GM12878 (cell line): ENCODE measurements around the gene FBXL15. TPM values are rescaled to one million over a fixed set of nuclear protein-coding genes. Genes with fewer than 3 reads are reported as not detected.

Source experiments
- ATAC-seq: fragments of 200-7000 bp; cut with Tn5 transposase; 3 replicates; pipeline ENCODE4 v1.9.1; 2020; ENCODE audit warnings: mild to moderate bottlenecking, moderate library complexity
- BruUV-seq: library from RNA; stranded (reverse); fragments of 400-500 nt; replicated peaks from 2 replicates; lab custom pipeline; 2021; lab: Mats Ljungman, UMichigan
- CTCF ChIA-PET: fragments of 300-600 bp; sonication (Branson Sonifier 250); formaldehyde crosslinking; extraction: SDS; loops from one replicate; lab custom pipeline; 2021; ENCODE audit warnings: inconsistent platforms; lab: Yijun Ruan, JAX
- POLR2A ChIA-PET: fragments of 350-600 bp; formaldehyde crosslinking; extraction: SDS; loops from one replicate; lab custom pipeline; 2021; ENCODE audit warnings: inconsistent platforms; lab: Charles Lee
- RAD21 ChIA-PET: fragments of 300-600 bp; sonication (Branson Sonifier 250); formaldehyde crosslinking; loops from one replicate; lab custom pipeline; 2023; ENCODE audit warnings: antibody characterized with exemption; ENCODE audit not compliant: unreplicated experiment; lab: Charles Lee
- SMC1A ChIA-PET: fragments of 300-600 bp; sonication (Branson Sonifier 250); formaldehyde crosslinking; loops from one replicate; lab custom pipeline; 2023; ENCODE audit not compliant: unreplicated experiment, uncharacterized antibody; lab: Charles Lee
- DNase-seq: peaks from one replicate; pipeline ENCODE4 v3.0.0-alpha.2; 2011; ENCODE audit warnings: low read depth, low spot score
- FAIRE-seq: peaks from 3 replicates; lab custom pipeline; 2011; peaks lifted over from hg19 to GRCh38; lab: Jason Lieb, UNC
- H2AFZ ChIP-seq: 2 replicates; pipeline ENCODE4 v1.6.0; 2011; ENCODE audit warnings: low read depth, low read length, control low read depth; ENCODE audit not compliant: control insufficient read depth
- H3K27ac ChIP-seq: 2 replicates; pipeline ENCODE4 v1.5.1; 2011; ENCODE audit warnings: control low read depth; ENCODE audit not compliant: control insufficient read depth, insufficient read depth
- H3K27me3 ChIP-seq, 2 experiments: replicated peaks in 1 of 2; 2 replicates each; pipeline versions ENCODE4 v1.6.0 to v1.6.1; 2011; ENCODE audit warnings: low read length in 1 of 2; ENCODE audit not compliant: control insufficient read depth in 2 of 2, insufficient read depth in 2 of 2
- H3K36me3 ChIP-seq, 2 experiments: 2 replicates each; pipeline ENCODE4 v1.5.1; 2011; ENCODE audit warnings: low read length in 1 of 2; ENCODE audit not compliant: control insufficient read depth in 2 of 2, insufficient read depth in 2 of 2
- H3K4me1 ChIP-seq: 2 replicates; pipeline ENCODE4 v1.6.1; 2011; ENCODE audit warnings: mild to moderate bottlenecking, low read length, moderate library complexity, mixed read lengths; ENCODE audit not compliant: control insufficient read depth, insufficient read depth
- H3K4me2 ChIP-seq: 2 replicates; pipeline ENCODE4 v1.6.0; 2011; ENCODE audit warnings: control low read depth; ENCODE audit not compliant: control insufficient read depth, insufficient read depth
- H3K4me3 ChIP-seq: fragments of 200-600 bp; sonication (generic); 2 replicates; pipeline ENCODE4 v1.5.1; 2016
- H3K79me2 ChIP-seq: 2 replicates; pipeline ENCODE4 v1.6.0; 2011; ENCODE audit warnings: low read length; ENCODE audit not compliant: control insufficient read depth, insufficient read depth
- H3K9ac ChIP-seq: 2 replicates; pipeline ENCODE4 v1.8.0; 2011; ENCODE audit warnings: low read length, control low read depth, mixed read lengths; ENCODE audit not compliant: control insufficient read depth, insufficient read depth
- H3K9me3 ChIP-seq: replicated peaks from 3 replicates; pipeline ENCODE4 v1.5.1; 2011; ENCODE audit warnings: mild to moderate bottlenecking, low read length; ENCODE audit not compliant: control insufficient read depth, insufficient read depth
- H4K20me1 ChIP-seq: 2 replicates; pipeline ENCODE4 v1.6.0; 2011; ENCODE audit not compliant: control insufficient read depth, insufficient read depth
- CEBPB ChIP-seq, 2 experiments: fragments of 150-350 bp in 1 of 2; IDR thresholded peaks; 2 replicates each; pipeline ENCODE4 v1.6.1; 2012 to 2014; ENCODE audit warnings: low read depth in 2 of 2, low read length in 2 of 2, borderline replicate concordance in 1 of 2, inconsistent platforms in 1 of 2
- DPF2 ChIP-seq: fragments of 450-650 bp; IDR thresholded peaks from 2 replicates; pipeline ENCODE4 v1.6.1; 2017; ENCODE audit warnings: mild to moderate bottlenecking
- EGR1 ChIP-seq, 2 experiments: IDR thresholded peaks; 1 replicate in 1 of 2; 2 replicates in 1 of 2; pipeline ENCODE4 v1.6.1; 2011 to 2012; ENCODE audit warnings: low read depth in 2 of 2, low read length in 2 of 2, borderline replicate concordance in 1 of 2, mild to moderate bottlenecking in 1 of 2, moderate library complexity in 1 of 2
- ETV6 ChIP-seq, 2 experiments: fragments of 450-650 bp in 1 of 2; IDR thresholded peaks in 1 of 2; conservative IDR thresholded peaks in 1 of 2; 2 replicates each; pipeline ENCODE4 v1.6.1; 2014; ENCODE audit warnings: antibody characterized with exemption in 1 of 2, borderline replicate concordance in 1 of 2, low read depth in 1 of 2, mild to moderate bottlenecking in 1 of 2, moderate library complexity in 1 of 2
- MEF2A ChIP-seq: IDR thresholded peaks from 2 replicates; pipeline ENCODE4 v1.6.1; 2011; ENCODE audit warnings: low read depth, mild to moderate bottlenecking, low read length, moderate library complexity; ENCODE audit not compliant: insufficient read depth
- RCOR1 ChIP-seq: conservative IDR thresholded peaks from 2 replicates; pipeline ENCODE4 v1.6.1; 2012; ENCODE audit warnings: low read depth, low read length, improper control_type of control experiment
- SMAD5 ChIP-seq: IDR thresholded peaks from 2 replicates; pipeline ENCODE4 v1.6.1; 2016; ENCODE audit warnings: antibody characterized with exemption, low read depth
- SREBF2 ChIP-seq: IDR thresholded peaks from 2 replicates; pipeline ENCODE4 v1.6.1; 2012; ENCODE audit warnings: mild to moderate bottlenecking, low read length
- STAT1 ChIP-seq: fragments of 450-650 bp; conservative IDR thresholded peaks from 2 replicates; pipeline ENCODE4 v1.6.1; 2014; ENCODE audit warnings: antibody characterized with exemption, mild to moderate bottlenecking
- SUZ12 ChIP-seq: fragments of 200-600 bp; sonication (generic); IDR thresholded peaks from one replicate; pipeline ENCODE4 v1.6.1; 2018; ENCODE audit warnings: antibody characterized with exemption, mild to moderate bottlenecking; ENCODE audit not compliant: unreplicated experiment
- TARDBP ChIP-seq: IDR thresholded peaks from 2 replicates; pipeline ENCODE4 v1.6.1; 2016; ENCODE audit warnings: borderline replicate concordance
- TCF3 ChIP-seq: IDR thresholded peaks from 2 replicates; pipeline ENCODE4 v1.6.1; 2012; ENCODE audit warnings: low read depth, mild to moderate bottlenecking, low read length, borderline replicate concordance; ENCODE audit not compliant: insufficient read depth
- WGBS: methylation state at CpG from one replicate; pipeline ENCODE4 v1.1.6; 2016; ENCODE audit warnings: low lambda C conversion rate; ENCODE audit not compliant: insufficient replicate concordance, insufficient coverage; ENCODE audit errors: missing lambda C conversion rate; 5-methylcytosine and 5-hydroxymethylcytosine counted together
- in situ Hi-C: fragments of 300-500 bp; cut with MboI; formaldehyde crosslinking; loops from 9 replicates; pipeline ENCODE4 v1.14.3; 2018; ENCODE audit warnings: mixed read lengths
- intact Hi-C: fragments of 100-400 bp; cut with micrococcal nuclease; formaldehyde crosslinking; loops from one replicate; pipeline ENCODE4 v1.14.2; 2022; ENCODE audit not compliant: unreplicated experiment
- polyA plus RNA-seq, 11 experiments: library from polyadenylated mRNA; depleted of rRNA in 4 of 11; unstranded in 6 of 11; stranded (reverse) in 5 of 11; fragments of >200 nt; fragmentation: Nextera tagmentation in 4 of 11; fragmentation: Illumina TruSeq in 1 of 11; extraction: Ambion mirVana in 4 of 11; extraction: Trizol in 1 of 11; gene quantifications; 1 replicate in 1 of 11; 2 replicates in 10 of 11; pipeline versions ENCODE4 v1.2.1 to v1.2.3, GENCODE V29; 2011 to 2016; ENCODE audit warnings: inconsistent platforms in 2 of 11, missing spikeins in 2 of 11, low read depth in 1 of 11
- total RNA-seq, 4 experiments: library from RNA; depleted of rRNA in 3 of 4; stranded (reverse); fragments of >200 nt in 3 of 4; fragmentation: Illumina TruSeq in 1 of 4; extraction: Trizol in 1 of 4; gene quantifications; 2 replicates each; pipeline versions ENCODE4 v1.2.1 to v1.2.3, GENCODE V29; 2013 to 2021
- TF ChIP-seq, protein P1 (sequence below): fragments of 450-650 bp; IDR thresholded peaks from 2 replicates; pipeline ENCODE4 v1.6.1; 2018; ENCODE audit warnings: mild to moderate bottlenecking, low read depth, moderate library complexity; ENCODE audit not compliant: partially characterized antibody
- TF ChIP-seq, protein P2 (sequence below): IDR thresholded peaks from 2 replicates; pipeline ENCODE4 v1.6.1; 2012; ENCODE audit warnings: low read depth, low read length, improper control_type of control experiment
- TF ChIP-seq, protein P3 (sequence below): IDR thresholded peaks from 2 replicates; pipeline ENCODE4 v1.6.1; 2012; ENCODE audit warnings: low read depth, low read length, improper control_type of control experiment

Gene FBXL15
- total and polyA plus RNA-seq, 10 of the 15 experiments (the other 5 are each of a cell fraction or from before 2014, with no cell fraction given): 0.13 to 21.3 (median 7.9) TPM

- TF ChIP-seq SREBF2: no peak
- TF ChIP-seq DPF2: no peak
- no peak for TF ChIP-seq ETV6 (conservative IDR thresholded peaks at IDR 0.05 in 1 of 2, IDR thresholded peaks at IDR 0.05 in 1 of 2; ENCODE audit: borderline replicate concordance in 1 of 2, low read depth in 1 of 2)
- TF ChIP-seq EGR1 (IDR thresholded peaks at IDR 0.05; ENCODE audit: borderline replicate concordance in 1 of 2, low read depth in 2 of 2, low read length in 2 of 2): no peak
- TF ChIP-seq TARDBP: no peak
- no peak for TF ChIP-seq SUZ12
- TF ChIP-seq, protein P1, sequence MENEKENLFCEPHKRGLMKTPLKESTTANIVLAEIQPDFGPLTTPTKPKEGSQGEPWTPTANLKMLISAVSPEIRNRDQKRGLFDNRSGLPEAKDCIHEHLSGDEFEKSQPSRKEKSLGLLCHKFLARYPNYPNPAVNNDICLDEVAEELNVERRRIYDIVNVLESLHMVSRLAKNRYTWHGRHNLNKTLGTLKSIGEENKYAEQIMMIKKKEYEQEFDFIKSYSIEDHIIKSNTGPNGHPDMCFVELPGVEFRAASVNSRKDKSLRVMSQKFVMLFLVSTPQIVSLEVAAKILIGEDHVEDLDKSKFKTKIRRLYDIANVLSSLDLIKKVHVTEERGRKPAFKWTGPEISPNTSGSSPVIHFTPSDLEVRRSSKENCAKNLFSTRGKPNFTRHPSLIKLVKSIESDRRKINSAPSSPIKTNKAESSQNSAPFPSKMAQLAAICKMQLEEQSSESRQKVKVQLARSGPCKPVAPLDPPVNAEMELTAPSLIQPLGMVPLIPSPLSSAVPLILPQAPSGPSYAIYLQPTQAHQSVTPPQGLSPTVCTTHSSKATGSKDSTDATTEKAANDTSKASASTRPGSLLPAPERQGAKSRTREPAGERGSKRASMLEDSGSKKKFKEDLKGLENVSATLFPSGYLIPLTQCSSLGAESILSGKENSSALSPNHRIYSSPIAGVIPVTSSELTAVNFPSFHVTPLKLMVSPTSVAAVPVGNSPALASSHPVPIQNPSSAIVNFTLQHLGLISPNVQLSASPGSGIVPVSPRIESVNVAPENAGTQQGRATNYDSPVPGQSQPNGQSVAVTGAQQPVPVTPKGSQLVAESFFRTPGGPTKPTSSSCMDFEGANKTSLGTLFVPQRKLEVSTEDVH: no peak
- TF ChIP-seq MEF2A: no peak
- TF ChIP-seq TCF3: no peak
- TF ChIP-seq RCOR1: no peak
- TF ChIP-seq, all 136 proteins: peak for 0
Observed at GRCh38 chr10:102463983-102464382, 43.3 kb downstream of the FBXL15 start (continued).

- intact Hi-C loops (no loop called here), in situ Hi-C loops (no loop called here)
- WGBS: 63% methylated on average over 3 of the region's 3 CpGs
- ChIA-PET SMC1A (no interaction called here), RAD21 (no interaction called here), CTCF (interaction anchor here (1.4 kb wide), 1 partner anchor 235 kb away, joined by 3 read pairs; no protein-coding TSS in a partner anchor), POLR2A (interaction anchor here (0.7 kb wide), 1 partner anchor 11 kb away, joined by 4 read pairs; no protein-coding TSS in a partner anchor)
- FAIRE-seq (no peak), ATAC-seq (no peak), DNase-seq (no peak)
- no peak overlapping the region for H3K4me3 ChIP-seq
- peaks cover 16% of the 10 kb centered on the region for H3K4me1 ChIP-seq
- no peak overlapping the region for H3K27ac ChIP-seq
- H3K9ac ChIP-seq: no peak overlapping the region
- H3K27me3 ChIP-seq: no peaks in the 10 kb centered on the region
- H4K20me1 ChIP-seq: no peaks in the 10 kb centered on the region
- no peak overlapping the region for H2AFZ ChIP-seq
- H3K9me3 ChIP-seq: no peaks in the 10 kb centered on the region
- TF ChIP-seq SMAD5 (no peak), RCOR1 (no peak), CEBPB (IDR thresholded peaks at IDR 0.05; ENCODE audit: borderline replicate concordance in 1 of 2, low read depth in 2 of 2, low read length in 2 of 2) (no peak), STAT1 (no peak)
- TF ChIP-seq, protein P2, sequence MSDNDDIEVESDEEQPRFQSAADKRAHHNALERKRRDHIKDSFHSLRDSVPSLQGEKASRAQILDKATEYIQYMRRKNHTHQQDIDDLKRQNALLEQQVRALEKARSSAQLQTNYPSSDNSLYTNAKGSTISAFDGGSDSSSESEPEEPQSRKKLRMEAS: no peak
- TF ChIP-seq, protein P3, sequence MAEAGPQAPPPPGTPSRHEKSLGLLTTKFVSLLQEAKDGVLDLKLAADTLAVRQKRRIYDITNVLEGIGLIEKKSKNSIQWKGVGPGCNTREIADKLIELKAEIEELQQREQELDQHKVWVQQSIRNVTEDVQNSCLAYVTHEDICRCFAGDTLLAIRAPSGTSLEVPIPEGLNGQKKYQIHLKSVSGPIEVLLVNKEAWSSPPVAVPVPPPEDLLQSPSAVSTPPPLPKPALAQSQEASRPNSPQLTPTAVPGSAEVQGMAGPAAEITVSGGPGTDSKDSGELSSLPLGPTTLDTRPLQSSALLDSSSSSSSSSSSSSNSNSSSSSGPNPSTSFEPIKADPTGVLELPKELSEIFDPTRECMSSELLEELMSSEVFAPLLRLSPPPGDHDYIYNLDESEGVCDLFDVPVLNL: no peak
- BruUV-seq: no TSS peak
- H3K36me3 ChIP-seq: no peaks in the 10 kb centered on the region
- H3K79me2 ChIP-seq: no peaks in the 10 kb centered on the region
- no peak overlapping the region for H3K4me2 ChIP-seq
Observed at GRCh38 chr10:102465466-102465865, 44.8 kb downstream of the FBXL15 start.
